Natural killer cell (primary cell): ENCODE results near the gene RTL3. TPM values are rescaled to one million over a fixed set of nuclear protein-coding genes. Genes with fewer than 3 reads are reported as not detected.

ENCODE experiments used
- ATAC-seq, 3 donors: fragments of 150-1000 bp in 2 of 3; fragments of 200-7000 bp in 1 of 3; cut with Tn5 transposase; 1 replicate in 1 of 3; 2 replicates in 2 of 3; pipeline ENCODE4 v1.10.0; 2021; ENCODE audit warnings: mild to moderate bottlenecking in 2 of 3, moderate library complexity in 2 of 3
- DNase-seq, 2 donors: peaks; one replicate each; pipeline versions ENCODE4 v3.0.0 to v3.0.0-alpha.2; 2013 to 2021; ENCODE audit warnings: mixed read lengths in 1 of 2
- H3K27ac ChIP-seq: one replicate; pipeline ENCODE4 v1.5.1; 2013; ENCODE audit warnings: mild to moderate bottlenecking, low read length
- H3K27me3 ChIP-seq: one replicate; pipeline ENCODE4 v1.6.1; 2013; ENCODE audit warnings: low read length; ENCODE audit not compliant: control insufficient read depth, insufficient read depth
- H3K36me3 ChIP-seq: one replicate; pipeline ENCODE4 v1.6.1; 2013; ENCODE audit warnings: low read length; ENCODE audit not compliant: control insufficient read depth, insufficient read depth
- H3K4me1 ChIP-seq: one replicate; pipeline ENCODE4 v1.6.1; 2013; ENCODE audit warnings: low read length; ENCODE audit not compliant: control insufficient read depth, insufficient read depth
- H3K4me3 ChIP-seq: one replicate; pipeline ENCODE4 v1.5.1; 2013; ENCODE audit warnings: low read length
- H3K9me3 ChIP-seq: one replicate; pipeline ENCODE4 v1.6.1; 2013; ENCODE audit warnings: low read length; ENCODE audit not compliant: control insufficient read depth, insufficient read depth
- H3K27ac Mint-ChIP-seq, 2 donors: one replicate each; pipeline ENCODE4 v1.8.0; 2022; ENCODE audit warnings: mild to moderate bottlenecking in 2 of 2, mixed read lengths in 2 of 2, moderate library complexity in 1 of 2
- H3K27me3 Mint-ChIP-seq, 2 donors: one replicate each; pipeline ENCODE4 v1.8.0; 2022; ENCODE audit warnings: low read depth in 2 of 2, mixed read lengths in 2 of 2
- H3K36me3 Mint-ChIP-seq: one replicate; pipeline ENCODE4 v1.8.0; 2022; ENCODE audit warnings: mixed read lengths
- H3K4me1 Mint-ChIP-seq, 2 donors: one replicate each; pipeline ENCODE4 v1.8.0; 2022; ENCODE audit warnings: mixed read lengths in 2 of 2
- H3K4me3 Mint-ChIP-seq: one replicate; pipeline ENCODE4 v1.8.0; 2022; ENCODE audit warnings: mild to moderate bottlenecking, moderate library complexity, mixed read lengths
- H3K9me3 Mint-ChIP-seq, 2 donors: one replicate each; pipeline ENCODE4 v1.8.0; 2022; ENCODE audit warnings: mixed read lengths in 2 of 2
- CTCF ChIP-seq: fragments of 200-600 bp; IDR thresholded peaks from one replicate; pipeline ENCODE4 v1.8.0; 2022; ENCODE audit warnings: antibody characterized with exemption
- WGBS: methylation state at CpG from one replicate; pipeline ENCODE4 v1.1.7; 2013; ENCODE audit warnings: missing lambda C conversion rate; ENCODE audit not compliant: insufficient coverage; 5-methylcytosine and 5-hydroxymethylcytosine counted together
- intact Hi-C: fragments of 100-400 bp; cut with micrococcal nuclease; formaldehyde crosslinking; loops from one replicate; pipeline ENCODE4 v1.14.2; 2022
- total RNA-seq, 4 donors: library from RNA; stranded (reverse); fragments of 120-200 nt in 1 of 4; gene quantifications; one replicate each; pipeline versions ENCODE4 v1.2.3 to v1.2.4, GENCODE V29; 2013 to 2022

The RTL3 gene
- total RNA-seq, 3 donors from 2014 or later (not counting 1 experiment from before 2014, with no cell fraction given): not detected

- intact Hi-C loops: no loop called here
- DNase-seq (no peak), ATAC-seq (no peak)
- Histone ChIP-seq H3K4me1 (no peaks in the 10 kb centered on the region), H3K4me3 (no peak overlapping the region), H3K27ac (no peak overlapping the region), H3K27me3 (no peaks in the 10 kb centered on the region), H3K9me3 (no peaks in the 10 kb centered on the region), H3K36me3 (no peaks in the 10 kb centered on the region)
- Mint-ChIP-seq H3K27me3 (peaks cover 0 to 9% of the 10 kb centered on the region in 2 donors), H3K27ac (no peak overlapping the region), H3K4me1 (no peaks in the 10 kb centered on the region), H3K4me3 (no peak overlapping the region), H3K9me3 (no peaks in the 10 kb centered on the region), H3K36me3 (no peaks in the 10 kb centered on the region)
- no peak for TF ChIP-seq CTCF
- WGBS: no CpG with 5 or more reads among the region's 2 CpGs
Measured at GRCh38 chrX:78706071-78706470, 46.9 kb upstream of the RTL3 start.

GRCh38 chrX:78693536-78693935 is 34.4 kb upstream of the RTL3 start:
- Mint-ChIP-seq H3K4me3 (no peak overlapping the region), H3K9me3 (no peaks in the 10 kb centered on the region), H3K27me3 (peaks cover 0 to 21% of the 10 kb centered on the region in 2 donors), H3K36me3 (no peaks in the 10 kb centered on the region), H3K4me1 (no peaks in the 10 kb centered on the region), H3K27ac (no peak overlapping the region)
- no peak for TF ChIP-seq CTCF
- no peak overlapping the region for H3K27ac ChIP-seq
- no peaks in the 10 kb centered on the region for H3K4me1 ChIP-seq
- no peak for DNase-seq
- 91% methylated on average over 2 of the region's 3 CpGs for WGBS
- no peak for ATAC-seq
- no peaks in the 10 kb centered on the region for H3K36me3 ChIP-seq
- H3K4me3 ChIP-seq: no peak overlapping the region
- H3K27me3 ChIP-seq: no peaks in the 10 kb centered on the region
- no peaks in the 10 kb centered on the region for H3K9me3 ChIP-seq
- intact Hi-C loops: no loop called here

GRCh38 chrX:78693012-78693411 is 33.9 kb upstream of the RTL3 start:
- no peak overlapping the region for H3K4me3 Mint-ChIP-seq
- H3K27ac ChIP-seq: no peak overlapping the region
- no peaks in the 10 kb centered on the region for H3K4me1 ChIP-seq
- no peaks in the 10 kb centered on the region for H3K9me3 Mint-ChIP-seq
- H3K36me3 Mint-ChIP-seq: no peaks in the 10 kb centered on the region
- 91% methylated on average over 3 of the region's 3 CpGs for WGBS
- intact Hi-C loops: no loop called here
- no peaks in the 10 kb centered on the region for H3K9me3 ChIP-seq
- no peak overlapping the region for H3K4me3 ChIP-seq
- H3K27ac Mint-ChIP-seq: no peak overlapping the region
- TF ChIP-seq CTCF: no peak
- no peak for ATAC-seq
- no peaks in the 10 kb centered on the region for H3K27me3 ChIP-seq
- DNase-seq: no peak
- peaks cover 0 to 21% of the 10 kb centered on the region in 2 donors for H3K27me3 Mint-ChIP-seq
- H3K36me3 ChIP-seq: no peaks in the 10 kb centered on the region
- no peaks in the 10 kb centered on the region for H3K4me1 Mint-ChIP-seq

GRCh38 chrX:78687586-78687985 is 28.5 kb upstream of the RTL3 start:
- no peak overlapping the region for H3K27ac ChIP-seq
- Mint-ChIP-seq H3K4me3 (no peak overlapping the region), H3K27me3 (no peaks in the 10 kb centered on the region), H3K36me3 (no peaks in the 10 kb centered on the region), H3K4me1 (no peaks in the 10 kb centered on the region), H3K27ac (no peak overlapping the region), H3K9me3 (no peaks in the 10 kb centered on the region)
- DNase-seq (no peak), ATAC-seq (no peak)
- no peaks in the 10 kb centered on the region for H3K27me3 ChIP-seq
- no peak for TF ChIP-seq CTCF
- no peak overlapping the region for H3K4me3 ChIP-seq
- WGBS: no CpG with 5 or more reads among the region's 2 CpGs
- intact Hi-C loops: no loop called here
- H3K36me3 ChIP-seq: no peaks in the 10 kb centered on the region
- no peaks in the 10 kb centered on the region for H3K4me1 ChIP-seq
- H3K9me3 ChIP-seq: no peaks in the 10 kb centered on the region
